Measurements from ENCODE around the gene GTF3C4.
"Not testable (repeated sequence)": the region's sequence is repeated elsewhere in the genome, so short reads cannot be mapped to it uniquely, and the experiment has no call there.

The GTF3C4 gene

GRCh38 chr9:132697230-132697629 is 27.0 kb downstream of the GTF3C4 start:
- Mint-ChIP-seq H3K4me3 (no peak overlapping the region), H3K4me1 (ENCODE audit: low read depth) (no peaks in the 10 kb centered on the region), H3K36me3 (ENCODE audit: low read depth) (peaks cover 6% of the 10 kb centered on the region), H3K27ac (no peak overlapping the region), H3K27me3 (peaks cover 2% of the 10 kb centered on the region), H3K9me3 (peaks cover 33% of the 10 kb centered on the region)
- intact Hi-C loops (cut with micrococcal nuclease) = loop anchor here (10.0 kb wide), 1 partner anchor 98 kb away; no protein-coding TSS in a partner anchor

- H3K4me1 Mint-ChIP-seq (ENCODE audit: low read depth) = no peaks in the 10 kb centered on the region
- H3K4me3 Mint-ChIP-seq = no peak overlapping the region
- H3K9me3 Mint-ChIP-seq = peaks cover 33% of the 10 kb centered on the region
- no peaks in the 10 kb centered on the region for H3K36me3 Mint-ChIP-seq (ENCODE audit: low read depth)
- intact Hi-C loops (cut with micrococcal nuclease) = loop anchor here (10.0 kb wide), 1 partner anchor 96 kb away; no protein-coding TSS in a partner anchor
- no peak overlapping the region for H3K27ac Mint-ChIP-seq
- peaks cover 4% of the 10 kb centered on the region for H3K27me3 Mint-ChIP-seq
Observed at GRCh38 chr9:132698989-132699388, 28.7 kb downstream of the GTF3C4 start.

- intact Hi-C loops (cut with micrococcal nuclease) = loop anchor here (10.0 kb wide), 1 partner anchor 95 kb away; no protein-coding TSS in a partner anchor
- Mint-ChIP-seq H3K27me3 (peaks cover 6% of the 10 kb centered on the region), H3K36me3 (ENCODE audit: low read depth) (no peaks in the 10 kb centered on the region), H3K4me1 (ENCODE audit: low read depth) (no peaks in the 10 kb centered on the region), H3K9me3 (peaks cover 33% of the 10 kb centered on the region), H3K27ac (no peak overlapping the region), H3K4me3 (no peak overlapping the region)
Observed at GRCh38 chr9:132699956-132700355, 29.7 kb downstream of the GTF3C4 start.

- H3K27ac Mint-ChIP-seq = no peak overlapping the region
- H3K9me3 Mint-ChIP-seq = peaks cover 18% of the 10 kb centered on the region
- H3K27me3 Mint-ChIP-seq = peaks cover 8% of the 10 kb centered on the region
- no peaks in the 10 kb centered on the region for H3K36me3 Mint-ChIP-seq (ENCODE audit: low read depth)
- intact Hi-C loops (cut with micrococcal nuclease) = no loop called here
- H3K4me1 Mint-ChIP-seq (ENCODE audit: low read depth) = no peaks in the 10 kb centered on the region
- H3K4me3 Mint-ChIP-seq = no peak overlapping the region
Observed at GRCh38 chr9:132702254-132702653, 32.0 kb downstream of the GTF3C4 start.

GRCh38 chr9:132703336-132703735 is 33.1 kb downstream of the GTF3C4 start:
- Mint-ChIP-seq H3K27ac (no peak overlapping the region), H3K9me3 (peaks cover 7% of the 10 kb centered on the region), H3K4me3 (no peak overlapping the region), H3K4me1 (ENCODE audit: low read depth) (no peaks in the 10 kb centered on the region), H3K36me3 (ENCODE audit: low read depth) (no peaks in the 10 kb centered on the region), H3K27me3 (peaks cover 8% of the 10 kb centered on the region)
- intact Hi-C loops (cut with micrococcal nuclease) = no loop called here

GRCh38 chr9:132708239-132708638 is 38.0 kb downstream of the GTF3C4 start:
- H3K36me3 Mint-ChIP-seq (ENCODE audit: low read depth) = no peaks in the 10 kb centered on the region

GRCh38 chr9:132708769-132709430 is 38.6 kb downstream of the GTF3C4 start:
- intact Hi-C loops (cut with micrococcal nuclease) = no loop called here
- Mint-ChIP-seq H3K4me1 (ENCODE audit: low read depth) (no peaks in the 10 kb centered on the region), H3K27ac (no peak overlapping the region), H3K9me3 (no peaks in the 10 kb centered on the region), H3K36me3 (ENCODE audit: low read depth) (no peaks in the 10 kb centered on the region), H3K27me3 (peaks cover 7% of the 10 kb centered on the region), H3K4me3 (no peak overlapping the region)

More at GRCh38 chr9:132708239-132708638, 38.0 kb downstream of the GTF3C4 start:
- no peaks in the 10 kb centered on the region for H3K4me1 Mint-ChIP-seq (ENCODE audit: low read depth)
- H3K27ac Mint-ChIP-seq = no peak overlapping the region
- intact Hi-C loops (cut with micrococcal nuclease) = no loop called here
- H3K4me3 Mint-ChIP-seq = no peak overlapping the region
- no peaks in the 10 kb centered on the region for H3K9me3 Mint-ChIP-seq
- H3K27me3 Mint-ChIP-seq = peaks cover 8% of the 10 kb centered on the region

GRCh38 chr9:132710333-132710732 is 40.1 kb downstream of the GTF3C4 start:
- no peaks in the 10 kb centered on the region for H3K9me3 Mint-ChIP-seq
- H3K27ac Mint-ChIP-seq = no peak overlapping the region
- no peak overlapping the region for H3K4me3 Mint-ChIP-seq
- H3K27me3 Mint-ChIP-seq = peaks cover 4% of the 10 kb centered on the region
- intact Hi-C loops (cut with micrococcal nuclease) = no loop called here
- no peaks in the 10 kb centered on the region for H3K4me1 Mint-ChIP-seq (ENCODE audit: low read depth)
- no peaks in the 10 kb centered on the region for H3K36me3 Mint-ChIP-seq (ENCODE audit: low read depth)

GRCh38 chr9:132711152-132711551 is 40.9 kb downstream of the GTF3C4 start:
- H3K27ac Mint-ChIP-seq; H3K27me3 Mint-ChIP-seq; H3K9me3 Mint-ChIP-seq; intact Hi-C loops (cut with micrococcal nuclease); H3K4me3 Mint-ChIP-seq; H3K36me3 Mint-ChIP-seq (ENCODE audit: low read depth); H3K4me1 Mint-ChIP-seq (ENCODE audit: low read depth): not testable (repeated sequence)

- intact Hi-C loops (cut with micrococcal nuclease) = no loop called here
- Mint-ChIP-seq H3K36me3 (ENCODE audit: low read depth) (no peaks in the 10 kb centered on the region), H3K9me3 (no peaks in the 10 kb centered on the region), H3K27ac (no peak overlapping the region), H3K4me3 (no peak overlapping the region), H3K4me1 (ENCODE audit: low read depth) (no peaks in the 10 kb centered on the region), H3K27me3 (peaks cover 4% of the 10 kb centered on the region)
Observed at GRCh38 chr9:132711846-132712245, 41.6 kb downstream of the GTF3C4 start.

- Mint-ChIP-seq H3K4me1 (ENCODE audit: low read depth) (no peaks in the 10 kb centered on the region), H3K27ac (no peak overlapping the region), H3K36me3 (ENCODE audit: low read depth) (no peaks in the 10 kb centered on the region), H3K27me3 (peaks cover 13% of the 10 kb centered on the region), H3K4me3 (no peak overlapping the region), H3K9me3 (no peaks in the 10 kb centered on the region)
- intact Hi-C loops (cut with micrococcal nuclease) = no loop called here
Observed at GRCh38 chr9:132712753-132713152, 42.5 kb downstream of the GTF3C4 start.

- H3K4me1 Mint-ChIP-seq (ENCODE audit: low read depth) = no peaks in the 10 kb centered on the region
- no peaks in the 10 kb centered on the region for H3K36me3 Mint-ChIP-seq (ENCODE audit: low read depth)
- no peak overlapping the region for H3K27ac Mint-ChIP-seq
- no peak overlapping the region for H3K4me3 Mint-ChIP-seq
- H3K9me3 Mint-ChIP-seq = no peaks in the 10 kb centered on the region
- H3K27me3 Mint-ChIP-seq = peaks cover 32% of the 10 kb centered on the region
- intact Hi-C loops (cut with micrococcal nuclease) = no loop called here
Observed at GRCh38 chr9:132716007-132716406, 45.7 kb downstream of the GTF3C4 start.

- intact Hi-C loops (cut with micrococcal nuclease) = no loop called here
- Mint-ChIP-seq H3K4me3 (no peak overlapping the region), H3K4me1 (ENCODE audit: low read depth) (no peaks in the 10 kb centered on the region), H3K9me3 (no peaks in the 10 kb centered on the region), H3K27ac (no peak overlapping the region), H3K36me3 (ENCODE audit: low read depth) (no peaks in the 10 kb centered on the region), H3K27me3 (peaks cover 32% of the 10 kb centered on the region)
Observed at GRCh38 chr9:132717326-132717945, 47.2 kb downstream of the GTF3C4 start.

GRCh38 chr9:132718381-132718928 is 48.2 kb downstream of the GTF3C4 start:
- H3K4me1 Mint-ChIP-seq (ENCODE audit: low read depth); H3K36me3 Mint-ChIP-seq (ENCODE audit: low read depth); H3K27ac Mint-ChIP-seq; H3K4me3 Mint-ChIP-seq; intact Hi-C loops (cut with micrococcal nuclease); H3K9me3 Mint-ChIP-seq: not testable (repeated sequence)
- H3K27me3 Mint-ChIP-seq = peaks cover 32% of the 10 kb centered on the region

Measured in dendritic cell treated with granulocyte-macrophage colony-stimulating factor and Interleukin-4, amounts not matched to agents 40 ng/mL and 50 ng/mL, for 4 days (primary cell).